ENCODE results near the gene ERICH3.

ERICH3 gene

DNA sequence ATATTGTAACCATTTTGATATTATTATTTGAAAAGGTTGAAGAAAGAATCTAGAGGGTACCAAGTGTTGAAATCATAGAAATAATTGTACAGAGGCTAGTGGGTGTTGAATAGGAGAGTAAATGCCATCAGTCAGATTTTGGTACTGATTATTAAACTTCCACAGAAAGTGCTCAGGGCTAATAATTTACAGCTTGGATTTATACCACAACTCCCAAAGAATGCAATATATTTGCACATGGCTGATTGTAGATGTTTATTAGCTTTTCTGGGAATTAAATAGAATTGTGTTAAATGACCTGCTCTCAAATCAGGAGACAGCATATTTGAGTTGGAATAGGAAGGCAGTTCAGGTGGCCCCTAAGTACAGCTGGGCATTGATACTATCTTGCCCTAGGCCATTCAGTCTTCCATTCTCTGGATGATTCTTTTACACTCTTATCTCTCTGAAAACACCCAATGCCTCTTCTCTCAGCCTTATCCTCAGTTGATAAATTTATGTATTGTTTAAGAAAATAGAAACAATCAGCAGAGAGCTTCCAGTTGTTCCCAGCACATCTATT, 63.7 kb downstream of the ERICH3 start:
- Histone ChIP-seq H2AFZ (ENCODE audit: low read length) (no peak overlapping the region), H3K4me2 (ENCODE audit: low read depth, low read length, poor library complexity, severe bottlenecking) (no peak overlapping the region), H3K27me3 (ENCODE audit: insufficient read depth, low read length, poor library complexity, severe bottlenecking) (no peaks in the 10 kb centered on the region), H3K79me2 (ENCODE audit: insufficient read depth, low read length) (no peaks in the 10 kb centered on the region), H3K4me3 (ENCODE audit: low read length, poor library complexity, severe bottlenecking) (no peak overlapping the region), H3F3A (ENCODE audit: low read depth) (no peaks in the 10 kb centered on the region), H3K9ac (ENCODE audit: low read depth, low read length, poor library complexity, severe bottlenecking) (no peak overlapping the region), H3K4me1 (ENCODE audit: insufficient read depth, low read length, poor library complexity, severe bottlenecking) (no peaks in the 10 kb centered on the region), H3K36me3 (ENCODE audit: insufficient read depth, low read length) (no peaks in the 10 kb centered on the region), H3K9me3 (ENCODE audit: insufficient read depth, low read depth, low read length) (no peaks in the 10 kb centered on the region), H4K20me1 (ENCODE audit: insufficient read depth, low read length, poor library complexity, severe bottlenecking) (no peaks in the 10 kb centered on the region), H3K9me2 (replicated peaks; ENCODE audit: low read depth, low read length) (no peaks in the 10 kb centered on the region)
- TF ChIP-seq, protein P1, sequence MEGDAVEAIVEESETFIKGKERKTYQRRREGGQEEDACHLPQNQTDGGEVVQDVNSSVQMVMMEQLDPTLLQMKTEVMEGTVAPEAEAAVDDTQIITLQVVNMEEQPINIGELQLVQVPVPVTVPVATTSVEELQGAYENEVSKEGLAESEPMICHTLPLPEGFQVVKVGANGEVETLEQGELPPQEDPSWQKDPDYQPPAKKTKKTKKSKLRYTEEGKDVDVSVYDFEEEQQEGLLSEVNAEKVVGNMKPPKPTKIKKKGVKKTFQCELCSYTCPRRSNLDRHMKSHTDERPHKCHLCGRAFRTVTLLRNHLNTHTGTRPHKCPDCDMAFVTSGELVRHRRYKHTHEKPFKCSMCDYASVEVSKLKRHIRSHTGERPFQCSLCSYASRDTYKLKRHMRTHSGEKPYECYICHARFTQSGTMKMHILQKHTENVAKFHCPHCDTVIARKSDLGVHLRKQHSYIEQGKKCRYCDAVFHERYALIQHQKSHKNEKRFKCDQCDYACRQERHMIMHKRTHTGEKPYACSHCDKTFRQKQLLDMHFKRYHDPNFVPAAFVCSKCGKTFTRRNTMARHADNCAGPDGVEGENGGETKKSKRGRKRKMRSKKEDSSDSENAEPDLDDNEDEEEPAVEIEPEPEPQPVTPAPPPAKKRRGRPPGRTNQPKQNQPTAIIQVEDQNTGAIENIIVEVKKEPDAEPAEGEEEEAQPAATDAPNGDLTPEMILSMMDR (conservative IDR thresholded peaks at IDR 0.05; ENCODE audit: low read length) = no peak
- TF ChIP-seq EZH2phosphoT487 (IDR thresholded peaks at IDR 0.05; ENCODE audit: borderline replicate concordance) = no peak

- Histone ChIP-seq H4K20me1 (ENCODE audit: insufficient read depth, low read length, poor library complexity, severe bottlenecking) (no peaks in the 10 kb centered on the region), H3F3A (ENCODE audit: low read depth) (no peaks in the 10 kb centered on the region), H3K4me1 (ENCODE audit: insufficient read depth, low read length, poor library complexity, severe bottlenecking) (peaks cover 9% of the 10 kb centered on the region), H3K4me3 (ENCODE audit: low read length, poor library complexity, severe bottlenecking) (no peak overlapping the region), H3K9me2 (replicated peaks; ENCODE audit: low read depth, low read length) (no peaks in the 10 kb centered on the region), H3K4me2 (ENCODE audit: low read depth, low read length, poor library complexity, severe bottlenecking) (no peak overlapping the region), H3K27me3 (ENCODE audit: insufficient read depth, low read length, poor library complexity, severe bottlenecking) (no peaks in the 10 kb centered on the region), H3K9ac (ENCODE audit: low read depth, low read length, poor library complexity, severe bottlenecking) (no peak overlapping the region), H3K9me3 (ENCODE audit: insufficient read depth, low read depth, low read length) (no peaks in the 10 kb centered on the region), H3K36me3 (ENCODE audit: insufficient read depth, low read length) (no peaks in the 10 kb centered on the region), H3K79me2 (ENCODE audit: insufficient read depth, low read length) (no peaks in the 10 kb centered on the region), H2AFZ (ENCODE audit: low read length) (no peak overlapping the region)
- TF ChIP-seq EZH2phosphoT487 (IDR thresholded peaks at IDR 0.05; ENCODE audit: borderline replicate concordance) = no peak
- TF ChIP-seq, protein P1 (conservative IDR thresholded peaks at IDR 0.05; ENCODE audit: low read length) = no peak
Measured at GRCh38 chr1:74596717-74597116, 76.9 kb downstream of the ERICH3 start.

DNA sequence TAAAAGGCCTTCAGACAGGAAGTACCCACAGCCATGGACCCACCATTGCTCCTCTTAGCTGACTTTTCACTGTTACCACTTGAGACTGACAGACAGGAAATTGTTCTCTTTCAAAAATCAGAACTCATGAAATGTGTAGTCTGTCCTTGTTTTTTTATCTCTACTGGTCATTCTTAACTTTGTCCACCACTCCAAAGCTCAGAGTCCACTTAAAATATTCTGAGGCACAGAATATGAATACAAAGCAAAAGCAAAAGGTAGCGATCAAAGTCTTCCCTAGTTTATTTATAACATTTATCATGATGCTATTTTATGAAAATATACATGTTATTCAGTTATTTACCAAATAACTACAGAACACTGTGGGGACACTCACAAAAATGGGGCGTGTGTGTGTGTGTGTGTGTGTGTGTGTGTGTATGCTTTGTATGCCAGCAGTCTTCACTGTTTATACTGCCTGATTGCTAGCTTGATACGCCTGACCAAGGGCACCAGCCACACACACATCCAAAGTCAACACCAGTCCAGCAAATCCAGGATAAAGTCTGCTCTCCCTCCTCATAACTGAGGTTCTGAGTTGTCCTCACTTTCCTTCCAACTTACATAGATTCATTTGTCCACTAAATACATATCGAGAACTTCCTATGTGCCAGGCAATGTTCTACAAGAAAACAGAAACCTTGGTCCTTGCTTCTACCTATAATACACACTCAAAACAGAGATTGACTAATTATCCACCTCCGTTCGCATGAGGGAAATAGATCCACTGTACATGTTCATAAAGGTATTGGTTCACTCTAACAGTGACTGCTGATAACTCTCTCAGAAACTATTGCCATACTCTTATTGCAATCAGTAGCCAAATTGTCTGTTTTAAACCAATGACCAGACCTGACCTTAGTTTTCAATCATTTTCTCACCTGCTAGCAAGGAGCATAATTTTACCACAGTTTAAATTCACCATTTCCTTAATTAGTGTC, 79.4 kb downstream of the ERICH3 start:
- Histone ChIP-seq H3K27me3 (ENCODE audit: insufficient read depth, low read length, poor library complexity, severe bottlenecking) (no peaks in the 10 kb centered on the region), H4K20me1 (ENCODE audit: insufficient read depth, low read length, poor library complexity, severe bottlenecking) (no peaks in the 10 kb centered on the region), H2AFZ (ENCODE audit: low read length) (no peak overlapping the region), H3K4me2 (ENCODE audit: low read depth, low read length, poor library complexity, severe bottlenecking) (no peak overlapping the region), H3K9me2 (replicated peaks; ENCODE audit: low read depth, low read length) (no peaks in the 10 kb centered on the region), H3K36me3 (ENCODE audit: insufficient read depth, low read length) (no peaks in the 10 kb centered on the region), H3F3A (ENCODE audit: low read depth) (no peaks in the 10 kb centered on the region), H3K9me3 (ENCODE audit: insufficient read depth, low read depth, low read length) (no peaks in the 10 kb centered on the region), H3K4me1 (ENCODE audit: insufficient read depth, low read length, poor library complexity, severe bottlenecking) (no peaks in the 10 kb centered on the region), H3K9ac (ENCODE audit: low read depth, low read length, poor library complexity, severe bottlenecking) (no peak overlapping the region), H3K4me3 (ENCODE audit: low read length, poor library complexity, severe bottlenecking) (no peak overlapping the region), H3K79me2 (ENCODE audit: insufficient read depth, low read length) (no peaks in the 10 kb centered on the region)
- no peak for TF ChIP-seq EZH2phosphoT487 (IDR thresholded peaks at IDR 0.05; ENCODE audit: borderline replicate concordance)
- TF ChIP-seq, protein P1 (conservative IDR thresholded peaks at IDR 0.05; ENCODE audit: low read length) = no peak

Measured in Loucy (cell line).